SK-N-SH treated with all-trans-retinoic acid at 6 μM for 48 hours (cell line): Measurements from ENCODE around the gene TUBGCP3.

ENCODE experiments used
- ATAC-seq: fragments of 200-7000 bp; cut with Tn5 transposase; 3 replicates; pipeline ENCODE4 v1.9.1; 2020; ENCODE audit warnings: mild to moderate bottlenecking, moderate library complexity
- BACH2 ChIP-seq: fragments of 250-450 bp; sonication (Bioruptor Pico); IDR thresholded peaks from 2 replicates; pipeline ENCODE4 v1.9.0; 2021; ENCODE audit warnings: mild to moderate bottlenecking, borderline replicate concordance
- CREB5 ChIP-seq: fragments of 250-450 bp; sonication (Bioruptor Pico); IDR thresholded peaks from 2 replicates; pipeline ENCODE4 v1.5.1; 2020; ENCODE audit warnings: low read depth, mild to moderate bottlenecking, moderate library complexity
- ESRRG ChIP-seq: fragments of 250-450 bp; sonication (Bioruptor Pico); IDR thresholded peaks from 2 replicates; pipeline ENCODE4 v1.6.1; 2021; ENCODE audit warnings: mild to moderate bottlenecking
- OSR1 ChIP-seq: fragments of 250-450 bp; sonication (Bioruptor Pico); IDR thresholded peaks from 2 replicates; pipeline ENCODE4 v1.8.0; 2022; ENCODE audit warnings: moderate library complexity, mild to moderate bottlenecking, inconsistent platforms
- PATZ1 ChIP-seq: fragments of 250-450 bp; sonication (Bioruptor Pico); IDR thresholded peaks from 2 replicates; pipeline ENCODE4 v1.8.0; 2020; ENCODE audit warnings: mild to moderate bottlenecking, moderate library complexity, borderline replicate concordance
- POU6F1 ChIP-seq: fragments of 250-450 bp; sonication (Bioruptor Pico); IDR thresholded peaks from 2 replicates; pipeline ENCODE4 v1.8.0; 2021; ENCODE audit warnings: low read depth, mild to moderate bottlenecking, moderate library complexity, borderline replicate concordance
- PPARA ChIP-seq: fragments of 250-450 bp; sonication (Bioruptor Pico); IDR thresholded peaks from 2 replicates; pipeline ENCODE4 v1.5.0; 2020; ENCODE audit warnings: mild to moderate bottlenecking, borderline replicate concordance
- RARB ChIP-seq: fragments of 250-450 bp; sonication (Bioruptor Pico); IDR thresholded peaks from 2 replicates; pipeline ENCODE4 v1.8.0; 2021; ENCODE audit warnings: mild to moderate bottlenecking, moderate library complexity
- SNAI2 ChIP-seq: fragments of 250-450 bp; sonication (Bioruptor Pico); IDR thresholded peaks from 2 replicates; pipeline ENCODE4 v1.5.0; 2020; ENCODE audit warnings: mild to moderate bottlenecking, moderate library complexity
- TOX ChIP-seq: fragments of 250-450 bp; sonication (Bioruptor Pico); IDR thresholded peaks from 2 replicates; pipeline ENCODE4 v1.8.0; 2021; ENCODE audit warnings: mild to moderate bottlenecking, moderate library complexity, borderline replicate concordance
- TSHZ2 ChIP-seq: fragments of 250-450 bp; sonication (Bioruptor Pico); IDR thresholded peaks from 2 replicates; pipeline ENCODE4 v1.5.0; 2020; ENCODE audit warnings: mild to moderate bottlenecking, moderate library complexity
- ZC3H10 ChIP-seq: fragments of 250-450 bp; sonication (Bioruptor Pico); IDR thresholded peaks from 2 replicates; pipeline ENCODE4 v1.5.1; 2021; ENCODE audit warnings: mild to moderate bottlenecking, moderate library complexity
- ZNF565 ChIP-seq: fragments of 450-650 bp; formaldehyde crosslinking; conservative IDR thresholded peaks from 2 replicates; pipeline ENCODE4 v1.5.0; 2020; ENCODE audit warnings: low read depth, mild to moderate bottlenecking, moderate library complexity
- ZNF70 ChIP-seq: fragments of 450-650 bp; formaldehyde crosslinking; IDR thresholded peaks from 2 replicates; pipeline ENCODE4 v1.5.0; 2020; ENCODE audit warnings: mild to moderate bottlenecking, moderate library complexity
- ZNF8 ChIP-seq: fragments of 450-650 bp; formaldehyde crosslinking; IDR thresholded peaks from 2 replicates; pipeline ENCODE4 v1.5.0; 2020; ENCODE audit warnings: mild to moderate bottlenecking, moderate library complexity

Gene TUBGCP3

GRCh38 chr13:112588490-112589297 is 741 bp upstream of the TUBGCP3 start:
- ATAC-seq: no peak
- TF ChIP-seq SNAI2 (CRISPR knock-in tag): no peak
- TF ChIP-seq ZNF8 (CRISPR knock-in tag): no peak
- TF ChIP-seq ZNF565 (CRISPR knock-in tag): no peak
- TF ChIP-seq OSR1 (CRISPR knock-in tag): no peak
- TF ChIP-seq BACH2 (CRISPR knock-in tag): no peak
- no peak for TF ChIP-seq RARB (CRISPR knock-in tag)
- TF ChIP-seq PATZ1 (CRISPR knock-in tag): no peak
- no peak for TF ChIP-seq TSHZ2
- no peak for TF ChIP-seq ESRRG (CRISPR knock-in tag)
- no peak for TF ChIP-seq CREB5 (CRISPR knock-in tag)
- TF ChIP-seq ZNF70 (CRISPR knock-in tag): no peak
- no peak for TF ChIP-seq ZC3H10 (CRISPR knock-in tag)
- TF ChIP-seq, all 23 proteins: peak for 0

- peak; percentile 95 for ATAC-seq
- no peak for TF ChIP-seq ZNF70 (CRISPR knock-in tag)
- no peak for TF ChIP-seq POU6F1 (CRISPR knock-in tag)
- TF ChIP-seq SNAI2 (CRISPR knock-in tag): no peak
- no peak for TF ChIP-seq TOX (CRISPR knock-in tag)
Measured at GRCh38 chr13:112587212-112587763, 665 bp downstream of the TUBGCP3 start.

- ATAC-seq: no peak
- TF ChIP-seq SNAI2 (CRISPR knock-in tag) (no peak), PATZ1 (CRISPR knock-in tag) (no peak), PPARA (no peak)
- TF ChIP-seq, all 23 proteins: peak for 0
Measured at GRCh38 chr13:112586334-112586960, 1.5 kb downstream of the TUBGCP3 start.
